GM19023 (cell line): ENCODE results near the gene TMEM184B.

ENCODE experiments used
- ATAC-seq: cut with Tn5 transposase; IDR thresholded peaks from one replicate; pipeline ENCODE4 v1.9.1; 2021; ENCODE audit warnings: mild to moderate bottlenecking, moderate library complexity; ENCODE audit not compliant: unreplicated experiment

The TMEM184B gene

GRCh38 chr22:38282397-38282796 is 9.6 kb upstream of the TMEM184B start:
- ATAC-seq, result no peak

- ATAC-seq, result no peak
Observed at GRCh38 chr22:38276166-38276565, 3.4 kb upstream of the TMEM184B start.

DNA sequence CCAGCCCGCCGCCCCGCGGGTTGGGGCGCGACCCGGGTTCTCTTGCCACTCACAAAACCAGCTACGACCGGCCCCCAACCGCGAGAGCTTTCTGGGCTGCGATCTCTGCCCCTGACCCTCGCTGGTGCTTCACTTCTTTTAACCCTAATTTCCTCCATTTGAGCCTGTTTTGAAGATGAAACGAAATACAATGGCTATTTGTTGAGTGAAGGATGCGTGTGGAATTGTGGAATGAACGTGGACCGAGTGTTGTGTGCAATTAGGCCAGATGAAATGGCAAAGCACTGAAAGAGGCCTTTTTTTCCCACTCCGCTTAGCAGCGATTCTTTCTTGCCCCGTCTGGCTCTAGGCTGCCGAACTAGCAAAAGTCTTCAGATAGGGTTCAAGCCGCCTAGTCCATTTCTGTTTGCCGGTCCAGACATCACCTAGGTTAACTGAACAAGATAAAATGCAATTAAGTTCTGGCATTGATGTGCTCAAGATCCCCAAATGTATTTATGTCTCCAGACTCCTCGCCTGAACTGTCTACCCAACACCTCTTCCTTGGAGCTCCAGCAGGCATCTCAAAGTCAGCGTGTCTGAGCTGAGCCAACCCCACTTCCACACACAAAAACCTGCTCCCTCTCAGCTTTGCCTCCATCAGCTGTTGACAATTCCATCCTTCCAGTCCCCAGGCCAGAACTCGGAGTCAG is 471 bp upstream of the TMEM184B start:
- no peak for ATAC-seq

DNA sequence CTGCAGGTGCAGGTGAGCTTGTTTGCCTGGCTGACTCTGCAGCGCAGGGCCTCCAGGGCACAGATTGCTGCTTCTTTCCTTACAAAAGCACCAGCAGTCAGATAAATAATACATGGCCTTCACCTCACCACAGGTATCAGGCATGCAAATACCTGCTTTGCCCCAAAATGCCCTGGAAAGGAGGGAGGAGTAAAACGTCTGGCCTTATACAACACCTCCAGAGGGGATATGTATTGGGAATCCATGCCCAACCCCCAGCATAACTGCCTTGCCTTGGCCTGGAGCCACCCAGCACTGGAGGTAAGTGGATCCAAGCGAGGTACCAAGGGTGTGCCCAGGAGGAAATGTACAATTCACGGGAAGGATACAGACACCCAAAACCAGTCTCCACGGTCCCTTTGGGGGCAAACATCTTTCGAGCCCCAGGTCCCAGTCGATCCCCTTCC is 860 bp downstream of the TMEM184B start:
- ATAC-seq, result no peak

DNA sequence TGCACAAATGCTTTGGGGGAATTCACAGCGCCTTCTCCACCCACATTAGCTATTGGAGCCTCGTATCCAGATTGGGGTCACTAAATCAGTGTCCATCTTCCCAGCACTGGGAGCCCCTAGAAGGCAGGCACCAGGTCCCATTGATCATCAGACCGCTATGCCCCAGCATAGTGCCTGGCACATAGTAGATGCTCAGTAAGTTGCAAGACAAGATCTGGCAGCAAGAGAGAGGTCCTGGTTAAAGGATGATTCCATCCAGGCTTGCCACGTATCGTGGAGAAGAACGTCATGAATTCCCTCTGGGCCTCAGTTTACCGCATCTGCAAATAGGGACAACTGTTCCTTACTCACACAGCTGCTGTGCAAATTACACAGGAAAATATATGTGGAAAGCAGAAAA is 1.7 kb downstream of the TMEM184B start:
- ATAC-seq, result no peak

DNA sequence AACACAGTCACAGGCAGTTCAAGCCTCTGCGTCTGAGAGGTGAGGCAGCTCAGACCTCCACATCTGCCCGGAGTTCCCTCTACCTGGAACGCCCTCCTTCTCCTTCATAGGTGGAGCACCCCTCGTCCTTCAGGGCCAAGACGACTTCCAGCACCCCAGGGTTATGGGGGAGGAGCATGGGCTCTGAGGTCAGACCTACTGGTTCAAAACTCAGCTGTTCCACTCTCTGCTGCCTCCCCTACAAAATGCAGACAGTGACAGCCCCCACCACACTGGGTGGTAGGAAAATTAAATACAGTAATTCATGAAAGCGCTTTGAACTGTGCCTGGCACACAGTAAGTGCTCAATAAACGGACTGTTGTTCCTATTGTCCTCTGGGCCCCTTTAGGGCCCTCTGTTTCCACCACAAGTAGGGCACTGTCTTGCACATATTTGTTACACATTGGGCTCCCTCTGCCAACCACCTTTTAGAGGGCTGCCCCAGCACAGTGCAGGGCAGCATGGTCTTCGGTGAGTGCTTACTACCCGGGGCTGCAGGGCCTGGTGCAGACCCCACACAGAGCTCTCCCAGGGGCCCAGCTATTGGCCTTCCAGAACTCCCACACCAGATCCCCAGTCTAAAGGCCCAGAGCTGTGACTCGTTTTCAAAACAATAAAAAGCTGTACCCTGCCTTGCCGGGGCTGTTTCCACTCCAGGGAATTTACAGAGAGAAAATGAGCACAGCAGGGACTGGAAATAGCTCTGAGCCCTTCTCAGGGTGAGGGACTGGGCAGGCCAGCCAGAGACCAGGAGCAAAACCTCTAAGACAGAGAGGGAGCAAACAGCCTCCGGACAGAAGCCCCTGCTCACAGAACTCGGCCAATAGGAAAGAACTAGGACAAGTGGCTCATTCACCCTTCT is 2.5 kb downstream of the TMEM184B start:
- no peak for ATAC-seq

DNA sequence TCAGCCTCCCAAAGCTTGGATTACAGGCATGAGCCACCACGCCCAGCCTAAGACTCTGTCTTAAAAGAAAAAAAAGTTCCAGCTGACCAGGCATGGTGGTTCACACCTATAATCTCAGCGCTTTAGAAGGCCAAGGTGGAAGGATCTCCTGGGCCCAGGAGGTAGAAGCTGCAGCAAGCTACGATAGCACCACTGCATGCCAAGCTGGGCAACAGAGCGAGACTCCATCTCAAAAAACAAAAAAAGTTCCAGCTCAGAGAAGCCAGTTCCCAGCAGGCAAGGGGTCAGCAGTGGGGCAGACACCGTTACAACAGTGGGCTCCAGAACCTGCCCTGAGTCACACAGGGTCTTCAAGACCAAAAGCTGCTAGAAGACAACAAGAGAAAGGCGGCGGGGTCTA is 3.3 kb downstream of the TMEM184B start:
- no peak for ATAC-seq

DNA sequence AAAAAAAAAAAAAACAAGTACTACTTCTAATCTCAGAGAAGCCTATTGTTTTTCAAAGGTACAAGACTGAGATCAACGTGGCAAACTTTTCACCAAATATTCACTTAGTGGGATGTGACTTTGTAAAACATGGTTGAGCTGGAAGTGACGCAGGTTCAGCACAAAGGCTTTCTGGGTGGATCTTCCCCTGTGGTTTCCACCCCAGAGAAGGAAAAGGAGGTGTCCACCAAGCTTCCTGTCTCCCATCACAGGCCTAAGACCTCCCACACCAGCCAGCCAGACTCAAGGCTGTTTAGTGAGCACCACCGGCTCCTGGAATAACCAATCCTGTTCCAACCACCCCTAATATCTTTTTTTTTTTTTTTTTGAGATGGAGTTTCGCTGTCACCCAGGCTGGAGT is 5.7 kb downstream of the TMEM184B start:
- no peak for ATAC-seq

DNA sequence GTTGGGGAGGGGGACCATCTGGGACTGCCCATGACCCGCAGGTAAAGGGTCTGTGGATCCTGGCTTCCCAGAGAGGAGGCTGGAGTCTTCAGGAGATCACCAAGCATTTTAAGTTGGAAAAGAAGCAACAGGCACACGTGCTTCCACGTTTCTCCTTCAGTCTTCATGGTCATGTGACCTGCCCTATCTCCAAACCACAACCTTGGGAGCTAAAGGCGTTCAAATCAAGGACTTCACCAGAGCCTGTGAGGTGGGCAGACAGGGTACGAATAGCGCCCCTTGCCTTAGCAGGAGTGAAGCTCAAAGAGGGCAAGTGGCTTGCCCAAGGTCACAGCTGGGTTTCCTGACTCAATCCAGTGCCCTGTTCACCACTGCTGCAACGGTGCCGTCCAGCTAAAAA is 6.7 kb downstream of the TMEM184B start:
- ATAC-seq, result no peak

- ATAC-seq, result no peak
Observed at GRCh38 chr22:38264322-38264843, 8.4 kb downstream of the TMEM184B start.

- no peak for ATAC-seq
Observed at GRCh38 chr22:38262051-38262795, 10.6 kb downstream of the TMEM184B start.

DNA sequence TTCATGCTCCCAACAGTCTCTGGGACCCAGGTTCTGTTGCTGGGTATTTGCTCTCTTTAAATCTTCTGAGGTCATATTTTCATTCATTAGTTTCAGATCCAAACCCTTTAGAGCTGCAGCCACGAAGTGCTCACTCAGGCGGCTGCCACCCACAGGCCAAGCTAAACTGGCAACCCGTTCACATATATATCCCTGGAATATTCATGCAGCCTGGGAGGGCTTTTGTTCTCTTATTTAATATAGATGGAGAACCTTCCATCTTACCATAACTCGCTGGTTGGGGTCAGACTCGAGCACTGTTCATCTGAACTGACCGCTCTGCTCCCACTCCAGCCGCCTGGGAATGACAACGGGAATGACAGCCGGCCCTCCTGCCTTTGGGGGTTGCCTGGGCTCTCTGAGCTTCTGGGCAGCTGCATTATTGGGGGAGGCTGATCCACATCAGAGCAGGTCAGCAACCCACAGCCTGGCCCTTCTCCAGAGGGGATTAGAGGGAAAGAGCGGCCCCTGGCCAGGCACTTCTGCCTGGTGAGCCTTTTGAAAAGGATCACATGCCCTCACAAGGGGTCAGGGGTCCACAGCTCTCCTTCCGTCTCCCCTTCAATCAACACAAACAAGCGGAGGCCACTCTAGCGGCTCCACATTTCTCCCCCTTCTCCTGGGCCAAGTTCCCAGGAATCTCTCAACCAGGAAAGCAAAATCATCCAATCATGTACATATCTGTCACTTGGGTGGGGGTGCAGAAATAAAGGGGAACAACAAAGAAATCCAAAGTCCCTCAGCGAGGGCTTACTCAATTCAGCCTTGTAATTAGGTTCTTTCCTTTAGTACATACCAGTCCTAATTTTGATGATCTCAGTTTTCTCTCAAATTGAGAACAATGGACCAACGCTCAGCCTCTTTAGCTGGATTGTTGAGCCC is 11.8 kb downstream of the TMEM184B start:
- peak; percentile 10 for ATAC-seq

DNA sequence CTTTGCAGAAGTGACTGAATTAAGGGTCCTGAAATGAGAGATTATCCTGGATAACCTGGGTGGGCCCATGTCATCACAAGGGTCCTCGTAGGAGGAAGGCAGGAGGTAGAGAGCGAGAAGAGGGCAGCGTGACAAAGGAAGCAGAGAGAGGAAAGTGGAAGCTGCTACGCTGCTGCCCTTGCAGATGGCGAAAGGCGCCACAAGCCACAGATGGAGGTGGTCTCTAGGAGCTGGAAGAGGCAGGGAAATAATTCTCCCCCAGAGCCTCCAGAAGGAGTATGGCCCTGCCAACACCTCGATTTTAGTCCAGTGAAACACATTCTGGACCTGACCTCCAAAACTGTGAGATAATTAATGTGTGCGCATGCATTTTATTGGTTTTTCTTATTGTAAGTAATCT is 13.4 kb downstream of the TMEM184B start:
- ATAC-seq, result no peak

GRCh38 chr22:38258895-38259294 is 13.9 kb downstream of the TMEM184B start:
- no peak for ATAC-seq

- ATAC-seq, result no peak
Observed at GRCh38 chr22:38257650-38258250, 15.1 kb downstream of the TMEM184B start.

DNA sequence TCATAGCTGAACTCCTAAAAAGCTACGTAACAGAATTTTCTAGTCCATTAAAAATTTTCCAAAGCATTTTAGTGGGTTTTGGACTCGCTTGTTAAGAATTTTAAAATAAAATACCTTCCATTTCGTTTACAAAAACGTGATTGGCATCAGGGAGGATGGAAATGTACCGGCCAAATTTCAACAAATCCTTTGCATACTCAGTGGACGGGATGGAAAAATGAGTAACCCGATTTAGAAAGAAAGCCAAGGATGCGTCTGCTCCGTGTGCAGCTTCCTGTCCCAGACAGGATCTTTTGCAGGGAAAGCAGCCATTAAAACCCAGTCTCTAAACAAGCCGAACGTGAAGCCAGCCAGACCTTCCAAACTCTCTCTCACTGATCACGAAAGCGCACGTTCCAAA is 15.6 kb downstream of the TMEM184B start:
- ATAC-seq, result no peak

DNA sequence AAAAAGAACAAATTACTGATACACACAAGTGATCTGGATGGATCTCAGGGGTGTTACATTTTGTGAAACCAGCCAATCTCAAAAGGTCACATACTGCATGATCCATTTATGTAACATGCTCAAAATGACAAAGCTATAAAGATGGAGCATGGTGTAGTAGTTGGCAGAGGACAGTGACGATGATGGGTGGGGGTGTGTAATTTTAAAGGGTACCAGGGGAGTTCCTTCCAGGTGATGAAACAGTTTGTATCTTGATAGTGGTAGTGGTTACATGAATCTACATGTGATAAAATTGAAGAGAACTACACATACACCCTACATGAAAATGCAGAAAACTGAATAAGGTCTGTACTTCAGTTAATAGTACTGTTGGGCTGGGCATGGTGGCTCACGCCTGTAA is 17.1 kb downstream of the TMEM184B start:
- no peak for ATAC-seq

- ATAC-seq, result no peak
Observed at GRCh38 chr22:38251341-38251692, 21.5 kb downstream of the TMEM184B start.

- ATAC-seq, result no peak
Observed at GRCh38 chr22:38250643-38251340, 22.0 kb downstream of the TMEM184B start.
